Transverse colon (tissue), 4 donors: ENCODE measurements around the gene CAPZA2.

Experiments used
- EP300 ChIP-seq: sonication (generic); formaldehyde crosslinking; IDR thresholded peaks from one replicate; pipeline ENCODE4 v1.6.1; 2017; ENCODE audit warnings: antibody characterized with exemption, low read depth
- POLR2A ChIP-seq: fragments of 450-650 bp; IDR thresholded peaks from one replicate; pipeline ENCODE4 v1.6.1; 2016; ENCODE audit warnings: antibody characterized with exemption, mild to moderate bottlenecking, moderate library complexity
- POLR2AphosphoS5 ChIP-seq, 3 donors: sonication (generic); formaldehyde crosslinking; IDR thresholded peaks; one replicate each; pipeline ENCODE4 v1.6.1; 2016; ENCODE audit warnings: antibody characterized with exemption in 3 of 3
- TF ChIP-seq, protein P1 (sequence below), 5 experiments: fragments of 200-600 bp in 3 of 5; fragments of 450-650 bp in 2 of 5; sonication (generic) in 3 of 5; IDR thresholded peaks; 1 replicate in 2 of 5; 2 replicates in 3 of 5; pipeline ENCODE4 v1.5.1; 2016 to 2017; ENCODE audit warnings: antibody characterized with exemption in 5 of 5, inconsistent platforms in 3 of 5, mild to moderate bottlenecking in 2 of 5, moderate library complexity in 1 of 5

DNA sequence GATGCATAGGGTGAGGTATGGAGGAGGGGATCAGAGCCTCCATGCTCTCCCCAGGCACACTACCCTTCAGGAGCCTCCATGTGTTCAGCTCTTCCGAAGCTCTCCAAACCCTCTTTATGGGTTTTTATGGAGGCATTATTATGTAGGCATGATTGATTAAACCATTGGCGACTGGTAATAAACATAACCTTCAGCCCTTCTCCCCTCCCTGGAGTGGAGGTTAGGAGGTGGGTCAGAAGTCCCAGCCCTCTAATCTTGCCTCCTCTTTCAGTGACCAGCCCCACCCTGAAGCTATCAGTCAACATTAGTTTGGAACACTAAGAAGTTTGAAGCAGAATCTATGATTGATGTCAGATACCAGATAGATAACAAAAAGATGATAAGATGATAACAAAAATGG is 23.3 kb downstream of the CAPZA2 start:
- TF ChIP-seq, protein P1, sequence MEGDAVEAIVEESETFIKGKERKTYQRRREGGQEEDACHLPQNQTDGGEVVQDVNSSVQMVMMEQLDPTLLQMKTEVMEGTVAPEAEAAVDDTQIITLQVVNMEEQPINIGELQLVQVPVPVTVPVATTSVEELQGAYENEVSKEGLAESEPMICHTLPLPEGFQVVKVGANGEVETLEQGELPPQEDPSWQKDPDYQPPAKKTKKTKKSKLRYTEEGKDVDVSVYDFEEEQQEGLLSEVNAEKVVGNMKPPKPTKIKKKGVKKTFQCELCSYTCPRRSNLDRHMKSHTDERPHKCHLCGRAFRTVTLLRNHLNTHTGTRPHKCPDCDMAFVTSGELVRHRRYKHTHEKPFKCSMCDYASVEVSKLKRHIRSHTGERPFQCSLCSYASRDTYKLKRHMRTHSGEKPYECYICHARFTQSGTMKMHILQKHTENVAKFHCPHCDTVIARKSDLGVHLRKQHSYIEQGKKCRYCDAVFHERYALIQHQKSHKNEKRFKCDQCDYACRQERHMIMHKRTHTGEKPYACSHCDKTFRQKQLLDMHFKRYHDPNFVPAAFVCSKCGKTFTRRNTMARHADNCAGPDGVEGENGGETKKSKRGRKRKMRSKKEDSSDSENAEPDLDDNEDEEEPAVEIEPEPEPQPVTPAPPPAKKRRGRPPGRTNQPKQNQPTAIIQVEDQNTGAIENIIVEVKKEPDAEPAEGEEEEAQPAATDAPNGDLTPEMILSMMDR (IDR thresholded peaks at IDR 0.05): no peak
- TF ChIP-seq POLR2A (no peak), POLR2AphosphoS5 (IDR thresholded peaks at IDR 0.05) (no peak), EP300 (no peak)
